ENCODE data around the gene WDR35. TPM values are rescaled to one million over a fixed set of nuclear protein-coding genes. Genes with fewer than 3 reads are reported as not detected.

The WDR35 gene
- total RNA-seq (2014; rRNA removed) (6.6 and 8.9 TPM in 2 replicates), Bru-seq, nascent RNA (percentile 76 among the genes with signal in this experiment), BruChase-seq, experiment 1, labeled RNA remaining after a 6-hour chase (percentile 71 among the genes with signal in this experiment), BruChase-seq, experiment 2, labeled RNA remaining after a 2-hour chase (percentile 77 among the genes with signal in this experiment)
- long read RNA-seq, full-length matches to known transcripts: 15 of 45 reads
- long read RNA-seq, partial matches to known transcripts: 20 of 45 reads
- long read RNA-seq, other reads (novel, unspliced or antisense): 10 of 45 reads

DNA sequence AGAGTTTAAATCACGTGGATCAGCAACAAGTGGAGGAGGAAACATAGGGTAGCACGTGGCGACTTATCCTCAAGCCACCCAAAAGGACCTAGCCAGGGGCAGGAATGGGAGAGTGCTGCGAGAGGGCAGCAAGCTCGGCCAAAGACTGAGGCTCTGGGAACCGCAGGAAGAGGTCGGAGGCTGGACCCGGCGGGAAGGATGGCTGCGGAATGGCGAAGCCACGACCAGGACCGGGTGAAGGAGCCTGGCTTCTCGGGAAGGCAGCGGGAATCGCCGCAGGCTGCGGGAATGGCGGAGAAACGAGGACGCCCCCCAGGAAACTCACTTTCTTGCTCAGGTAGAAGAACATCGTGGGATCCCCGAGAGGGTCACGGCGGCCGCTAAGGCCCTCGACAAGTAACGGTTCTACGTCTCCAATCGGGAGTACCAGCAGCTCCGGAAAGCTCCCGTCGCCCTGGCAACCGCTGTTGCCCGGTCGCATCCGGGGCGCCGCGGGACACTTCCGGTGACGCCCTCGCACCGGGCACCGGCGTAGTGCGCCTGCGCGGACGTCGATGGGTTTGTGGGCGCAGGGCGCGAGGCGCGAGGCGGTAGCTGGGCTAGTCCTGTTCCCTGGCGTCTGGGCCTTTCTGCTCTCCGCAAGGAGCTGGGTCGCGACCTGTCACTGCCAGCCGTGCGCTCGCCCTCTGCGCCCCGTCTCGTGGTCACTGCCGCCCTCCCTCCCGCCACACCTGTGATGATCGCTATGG, at the start of gene WDR35:
Gene WDR35 (minus strand): TSS at position 439 of the 749 bp plus-strand sequence. CDS start 90 bp downstream, at position 349.
- Histone ChIP-seq H2AFZ (ENCODE audit: low read length) (peak within 1 kb of the TSS; percentile 99), H3K9me2 (replicated peaks; ENCODE audit: low read length) (no peaks in the 10 kb centered on the region), H3K27me3 (ENCODE audit: low read length) (no peaks in the 10 kb centered on the region), H3K9me3 (ENCODE audit: low read length) (no peaks in the 10 kb centered on the region), H3K4me1 (ENCODE audit: insufficient read depth, low read length) (peaks cover 19% of the 10 kb centered on the region), H4K20me1 (ENCODE audit: low read length) (no peaks in the 10 kb centered on the region), H3K9ac (ENCODE audit: low read length) (peak within 1 kb of the TSS; percentile 53), H3K27ac (ENCODE audit: low read length) (no peak within 1 kb of the TSS), H3K4me2 (ENCODE audit: low read length) (peak within 1 kb of the TSS; percentile 93), H3K79me2 (ENCODE audit: low read length) (peaks cover 13% of the 10 kb centered on the region), H3F3A (ENCODE audit: low read length, unreplicated experiment) (no peaks in the 10 kb centered on the region), H3K36me3 (ENCODE audit: low read depth, low read length) (no peaks in the 10 kb centered on the region), H3K4me3 (ENCODE audit: low read length) (peak within 1 kb of the TSS; percentile 85)
- BruUV-seq (replicated peaks): TSS peak; percentile 51
- POLR2A ChIA-PET (ENCODE audit: unreplicated experiment): interaction anchor here (0.6 kb wide), 2 partner anchors 47 to 1251 kb away, joined by 3 to 17 read pairs; no protein-coding TSS in a partner anchor
- CTCF ChIA-PET: no interaction called here
- ATAC-seq: peak; percentile 91
- DNase-seq: peak; percentile 94
- intact Hi-C loops (cut with micrococcal nuclease): no loop called here
- TF ChIP-seq EZH2phosphoT487 (IDR thresholded peaks at IDR 0.05; ENCODE audit: borderline replicate concordance, low read length): no peak
- no peak for TF ChIP-seq CTCF (conservative IDR thresholded peaks at IDR 0.05; ENCODE audit: low read depth, low read length)
- no peak for TF ChIP-seq EZH2 (IDR thresholded peaks at IDR 0.05; ENCODE audit: low read length, unreplicated experiment)

- no peak for ATAC-seq
- peaks cover 17% of the 10 kb centered on the region for H3K4me1 ChIP-seq (ENCODE audit: insufficient read depth, low read length)
- peaks cover 48% of the 10 kb centered on the region for H3K36me3 ChIP-seq (ENCODE audit: low read depth, low read length)
- peaks cover 39% of the 10 kb centered on the region for H3K79me2 ChIP-seq (ENCODE audit: low read length)
- no peaks in the 10 kb centered on the region for H3K9me2 ChIP-seq (replicated peaks; ENCODE audit: low read length)
- no peaks in the 10 kb centered on the region for H3F3A ChIP-seq (ENCODE audit: low read length, unreplicated experiment)
- H3K27me3 ChIP-seq (ENCODE audit: low read length): no peaks in the 10 kb centered on the region
- intact Hi-C loops (cut with micrococcal nuclease): no loop called here
- H3K27ac ChIP-seq (ENCODE audit: low read length): no peak overlapping the region
- CTCF ChIA-PET: no interaction called here
- TF ChIP-seq EZH2phosphoT487 (IDR thresholded peaks at IDR 0.05; ENCODE audit: borderline replicate concordance, low read length) (no peak), EZH2 (IDR thresholded peaks at IDR 0.05; ENCODE audit: low read length, unreplicated experiment) (no peak), CTCF (conservative IDR thresholded peaks at IDR 0.05; ENCODE audit: low read depth, low read length) (no peak)
- H3K4me2 ChIP-seq (ENCODE audit: low read length): no peak overlapping the region
- no peak overlapping the region for H3K4me3 ChIP-seq (ENCODE audit: low read length)
- no peak overlapping the region for H3K9ac ChIP-seq (ENCODE audit: low read length)
- H2AFZ ChIP-seq (ENCODE audit: low read length): no peak overlapping the region
- no TSS peak for BruUV-seq (replicated peaks)
- peaks cover 13% of the 10 kb centered on the region; the same call in 1 of the 2 replicates for H4K20me1 ChIP-seq (ENCODE audit: low read length)
- POLR2A ChIA-PET (ENCODE audit: unreplicated experiment): interaction anchor here (0.6 to 0.7 kb wide), 2 partner anchors 18 to 47 kb away, joined by 4 to 17 read pairs; no protein-coding TSS in a partner anchor
- no peak for DNase-seq
- no peaks in the 10 kb centered on the region for H3K9me3 ChIP-seq (ENCODE audit: low read length)
Observed at GRCh38 chr2:20037660-20038059, 47.8 kb upstream of the WDR35 start.
